HFFc6 (cell line): ENCODE measurements around the gene FOSB. TPM values are rescaled to one million over a fixed set of nuclear protein-coding genes. Genes with fewer than 3 reads are reported as not detected.
A peak's percentile ranks its signal among the peaks of the same experiment; 100 is the strongest.

Experiments
- DNase-seq: peaks from one replicate; pipeline ENCODE4 v3.0.0-alpha.2; 2018
- H3K27ac Mint-ChIP-seq: 2 replicates; pipeline ENCODE4 v1.8.0; 2020; ENCODE audit warnings: mild to moderate bottlenecking, mixed read lengths
- H3K27me3 Mint-ChIP-seq: 2 replicates; pipeline ENCODE4 v1.8.0; 2021; ENCODE audit warnings: mild to moderate bottlenecking, moderate library complexity, mixed read lengths; ENCODE audit not compliant: insufficient read depth
- H3K36me3 Mint-ChIP-seq: 2 replicates; pipeline ENCODE4 v1.8.0; 2021; ENCODE audit warnings: low read depth, mixed read lengths
- H3K4me1 Mint-ChIP-seq: 2 replicates; pipeline ENCODE4 v1.8.0; 2020; ENCODE audit warnings: low read depth, mixed read lengths
- H3K4me3 Mint-ChIP-seq: 2 replicates; pipeline ENCODE4 v1.8.0; 2020; ENCODE audit warnings: mild to moderate bottlenecking, moderate library complexity, mixed read lengths
- H3K9me3 Mint-ChIP-seq: 2 replicates; pipeline ENCODE4 v1.8.0; 2020; ENCODE audit warnings: mild to moderate bottlenecking, mixed read lengths
- CTCF ChIP-seq: fragments of 200-600 bp; sonication (generic); IDR thresholded peaks from 2 replicates; pipeline ENCODE4 v1.5.0; 2021; ENCODE audit warnings: antibody characterized with exemption, mild to moderate bottlenecking
- total RNA-seq, 6 experiments: library from RNA; stranded (reverse); fragmentation: NEBNext Ultra II Directional; extraction: Animal tissue kit (Norgen Biotek cat#: 25700); gene quantifications; 2 replicates in 1 of 6; 3 replicates in 5 of 6; pipeline ENCODE4 v1.2.3, GENCODE V29; 2021

Gene FOSB
- total RNA-seq, 6 experiments from 2014 or later: 35.0 to 71.5 (median 62.9) TPM

- peaks cover 2% of the 10 kb centered on the region for H3K27me3 Mint-ChIP-seq
- H3K27ac Mint-ChIP-seq: peak overlapping the region; percentile 100
- TF ChIP-seq CTCF: no peak
- no peaks in the 10 kb centered on the region for H3K36me3 Mint-ChIP-seq
- no peak for DNase-seq
- peaks cover 41% of the 10 kb centered on the region for H3K4me1 Mint-ChIP-seq
- peak overlapping the region; percentile 85 for H3K4me3 Mint-ChIP-seq
- no peaks in the 10 kb centered on the region for H3K9me3 Mint-ChIP-seq
Observed at GRCh38 chr19:45456500-45456815, 11.3 kb upstream of the FOSB start.

GRCh38 chr19:45457776-45458175 is 10.0 kb upstream of the FOSB start:
- Mint-ChIP-seq H3K27me3 (peaks cover 2% of the 10 kb centered on the region), H3K27ac (peak overlapping the region; percentile 47), H3K4me1 (peaks cover 31% of the 10 kb centered on the region), H3K9me3 (no peaks in the 10 kb centered on the region), H3K36me3 (no peaks in the 10 kb centered on the region), H3K4me3 (no peak overlapping the region; the same call in 1 of the 2 replicates)
- TF ChIP-seq CTCF: no peak
- DNase-seq: no peak

GRCh38 chr19:45460807-45461347 is 6.9 kb upstream of the FOSB start:
- Mint-ChIP-seq H3K36me3 (no peaks in the 10 kb centered on the region), H3K4me1 (peaks cover 8% of the 10 kb centered on the region), H3K27ac (no peak overlapping the region), H3K9me3 (no peaks in the 10 kb centered on the region), H3K4me3 (no peak overlapping the region), H3K27me3 (peaks cover 2% of the 10 kb centered on the region)
- no peak for DNase-seq
- TF ChIP-seq CTCF: no peak

- no peak for DNase-seq
- Mint-ChIP-seq H3K27me3 (no peaks in the 10 kb centered on the region; the same call in 1 of the 2 replicates), H3K4me3 (no peak overlapping the region), H3K4me1 (peaks cover 5% of the 10 kb centered on the region; the same call in 1 of the 2 replicates), H3K27ac (no peak overlapping the region), H3K36me3 (no peaks in the 10 kb centered on the region), H3K9me3 (no peaks in the 10 kb centered on the region)
- no peak for TF ChIP-seq CTCF
Observed at GRCh38 chr19:45462174-45462573, 5.6 kb upstream of the FOSB start.

GRCh38 chr19:45463241-45463640 is 4.6 kb upstream of the FOSB start:
- H3K27me3 Mint-ChIP-seq: peaks cover 7% of the 10 kb centered on the region
- no peak overlapping the region for H3K27ac Mint-ChIP-seq
- peaks cover 6% of the 10 kb centered on the region; the same call in 1 of the 2 replicates for H3K9me3 Mint-ChIP-seq
- no peak for TF ChIP-seq CTCF
- H3K36me3 Mint-ChIP-seq: no peaks in the 10 kb centered on the region
- no peak for DNase-seq
- H3K4me1 Mint-ChIP-seq: peaks cover 6% of the 10 kb centered on the region; the same call in 1 of the 2 replicates
- H3K4me3 Mint-ChIP-seq: no peak overlapping the region

GRCh38 chr19:45464274-45464673 is 3.5 kb upstream of the FOSB start:
- Mint-ChIP-seq H3K36me3 (no peaks in the 10 kb centered on the region), H3K27ac (no peak overlapping the region), H3K4me1 (peaks cover 6% of the 10 kb centered on the region; the same call in 1 of the 2 replicates), H3K4me3 (no peak overlapping the region), H3K9me3 (peaks cover 6% of the 10 kb centered on the region; the same call in 1 of the 2 replicates), H3K27me3 (peaks cover 14% of the 10 kb centered on the region)
- no peak for TF ChIP-seq CTCF
- no peak for DNase-seq
